ENCODE data around the gene GRK4.

The GRK4 gene

DNA sequence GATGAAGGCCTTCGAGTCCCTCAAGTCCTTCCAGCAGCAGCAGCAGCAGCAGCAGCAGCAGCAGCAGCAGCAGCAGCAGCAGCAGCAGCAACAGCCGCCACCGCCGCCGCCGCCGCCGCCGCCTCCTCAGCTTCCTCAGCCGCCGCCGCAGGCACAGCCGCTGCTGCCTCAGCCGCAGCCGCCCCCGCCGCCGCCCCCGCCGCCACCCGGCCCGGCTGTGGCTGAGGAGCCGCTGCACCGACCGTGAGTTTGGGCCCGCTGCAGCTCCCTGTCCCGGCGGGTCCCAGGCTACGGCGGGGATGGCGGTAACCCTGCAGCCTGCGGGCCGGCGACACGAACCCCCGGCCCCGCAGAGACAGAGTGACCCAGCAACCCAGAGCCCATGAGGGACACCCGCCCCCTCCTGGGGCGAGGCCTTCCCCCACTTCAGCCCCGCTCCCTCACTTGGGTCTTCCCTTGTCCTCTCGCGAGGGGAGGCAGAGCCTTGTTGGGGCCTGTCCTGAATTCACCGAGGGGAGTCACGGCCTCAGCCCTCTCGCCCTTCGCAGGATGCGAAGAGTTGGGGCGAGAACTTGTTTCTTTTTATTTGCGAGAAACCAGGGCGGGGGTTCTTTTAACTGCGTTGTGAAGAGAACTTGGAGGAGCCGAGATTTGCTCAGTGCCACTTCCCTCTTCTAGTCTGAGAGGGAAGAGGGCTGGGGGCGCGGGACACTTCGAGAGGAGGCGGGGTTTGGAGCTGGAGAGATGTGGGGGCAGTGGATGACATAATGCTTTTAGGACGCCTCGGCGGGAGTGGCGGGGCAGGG, 111.7 kb downstream of the GRK4 start:
- DNase-seq: peak; percentile 31 to 35

DNA sequence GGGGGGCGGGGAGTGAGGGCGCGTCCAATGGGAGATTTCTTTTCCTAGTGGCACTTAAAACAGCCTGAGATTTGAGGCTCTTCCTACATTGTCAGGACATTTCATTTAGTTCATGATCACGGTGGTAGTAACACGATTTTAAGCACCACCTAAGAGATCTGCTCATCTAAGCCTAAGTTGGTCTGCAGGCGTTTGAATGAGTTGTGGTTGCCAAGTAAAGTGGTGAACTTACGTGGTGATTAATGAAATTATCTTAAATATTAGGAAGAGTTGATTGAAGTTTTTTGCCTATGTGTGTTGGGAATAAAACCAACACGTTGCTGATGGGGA, 112.2 kb downstream of the GRK4 start:
- no peak for DNase-seq

DNA sequence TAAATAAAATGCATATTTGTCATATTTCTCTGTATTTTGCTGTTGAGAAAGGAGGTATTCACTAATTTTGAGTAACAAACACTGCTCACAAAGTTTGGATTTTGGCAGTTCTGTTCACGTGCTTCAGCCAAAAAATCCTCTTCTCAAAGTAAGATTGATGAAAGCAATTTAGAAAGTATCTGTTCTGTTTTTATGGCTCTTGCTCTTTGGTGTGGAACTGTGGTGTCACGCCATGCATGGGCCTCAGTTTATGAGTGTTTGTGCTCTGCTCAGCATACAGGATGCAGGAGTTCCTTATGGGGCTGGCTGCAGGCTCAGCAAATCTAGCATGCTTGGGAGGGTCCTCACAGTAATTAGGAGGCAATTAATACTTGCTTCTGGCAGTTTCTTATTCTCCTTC, 114.4 kb downstream of the GRK4 start:
- DNase-seq: no peak

DNA sequence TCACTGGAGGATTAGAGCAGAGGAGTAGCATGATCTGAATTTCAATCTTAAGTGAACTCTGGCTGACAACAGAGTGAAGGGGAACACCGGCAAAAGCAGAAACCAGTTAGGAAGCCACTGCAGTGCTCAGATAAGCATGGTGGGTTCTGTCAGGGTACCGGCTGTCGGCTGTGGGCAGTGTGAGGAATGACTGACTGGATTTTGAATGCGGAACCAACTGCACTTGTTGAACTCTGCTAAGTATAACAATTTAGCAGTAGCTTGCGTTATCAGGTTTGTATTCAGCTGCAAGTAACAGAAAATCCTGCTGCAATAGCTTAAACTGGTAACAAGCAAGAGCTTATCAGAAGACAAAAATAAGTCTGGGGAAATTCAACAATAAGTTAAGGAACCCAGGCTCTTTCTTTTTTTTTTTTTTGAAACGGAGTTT, 116.3 kb downstream of the GRK4 start:
- no peak for DNase-seq

DNA sequence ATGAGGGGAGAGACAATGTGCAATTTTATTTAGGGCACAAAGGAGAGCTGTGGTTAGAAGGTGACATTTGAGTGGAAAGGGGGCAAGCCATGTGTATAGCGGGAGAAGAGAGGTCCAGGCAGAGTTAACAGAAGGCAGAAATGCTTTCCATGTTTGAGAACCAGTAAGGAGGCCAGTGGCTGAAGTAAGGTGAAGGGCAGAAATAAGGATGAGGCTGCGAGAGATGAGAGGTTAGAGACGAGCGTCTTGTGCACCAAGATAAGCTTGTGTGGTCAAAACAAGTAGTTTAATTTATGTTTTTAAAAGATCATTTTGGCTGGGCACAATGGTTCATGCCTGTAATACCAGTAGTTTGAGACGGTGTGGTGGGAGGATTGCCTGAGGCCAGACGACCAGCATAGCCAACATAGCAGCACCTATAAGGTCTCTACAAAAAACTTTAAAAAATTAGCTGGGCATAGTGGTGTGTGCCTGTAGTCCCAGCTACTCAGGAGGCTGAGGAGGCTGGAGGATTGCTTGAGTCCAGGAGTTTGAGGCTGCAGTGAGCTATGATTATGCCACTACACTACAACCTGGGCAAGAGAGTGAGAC, 119.6 kb downstream of the GRK4 start:
- no peak for DNase-seq

DNA sequence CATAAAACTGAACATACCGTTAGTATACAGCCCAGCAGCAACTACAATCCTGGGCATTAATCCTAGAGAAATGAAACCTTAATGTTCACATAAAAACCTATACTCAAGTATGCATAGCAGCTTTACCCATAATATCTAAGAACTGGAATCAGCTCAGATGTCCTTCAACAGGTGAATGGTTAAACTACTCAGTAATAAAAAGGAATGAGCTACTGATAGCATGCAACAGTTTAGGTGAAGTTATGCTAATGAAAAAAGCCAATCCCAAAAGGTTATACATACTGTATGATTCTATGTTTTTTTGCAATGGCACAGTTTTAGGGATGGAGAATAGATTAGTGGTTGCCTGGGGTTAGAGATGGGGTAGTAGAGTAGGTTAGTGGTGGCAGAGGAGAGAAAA, 120.4 kb downstream of the GRK4 start:
- DNase-seq: no peak

DNA sequence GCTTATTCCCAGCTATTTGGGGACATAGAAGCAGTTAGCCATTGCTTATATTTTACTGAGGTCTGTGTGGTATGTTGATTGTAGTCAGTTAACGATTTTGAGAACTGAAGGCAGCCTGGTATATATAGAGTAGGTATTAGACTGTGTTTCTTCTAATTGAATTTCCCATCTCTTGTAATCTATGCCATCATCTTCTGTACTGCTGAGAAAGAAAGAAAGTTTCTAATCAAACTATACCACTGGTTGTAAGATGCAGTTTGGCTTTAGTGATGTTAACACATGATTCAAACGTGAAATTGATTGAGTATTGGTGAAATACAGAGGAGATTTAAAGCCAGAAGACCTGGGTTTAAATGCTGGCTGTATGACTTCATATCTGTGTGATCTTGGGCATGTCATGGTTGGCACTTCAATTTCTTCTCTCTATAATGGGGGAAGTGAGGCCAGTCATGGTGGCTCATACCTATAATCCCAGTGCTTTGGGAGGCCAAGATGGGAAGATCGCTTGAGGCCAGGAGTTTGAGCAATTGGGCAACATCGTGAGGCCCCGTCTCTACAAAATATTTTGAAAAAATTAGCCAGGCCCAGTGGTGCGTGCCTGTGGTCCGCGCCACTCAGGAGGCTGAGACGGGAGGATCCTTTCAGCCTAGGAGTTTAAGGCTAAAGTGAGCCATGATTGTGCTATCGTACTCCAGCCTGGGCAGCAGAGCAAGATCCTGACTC, 122.7 kb downstream of the GRK4 start:
- no peak for DNase-seq

DNA sequence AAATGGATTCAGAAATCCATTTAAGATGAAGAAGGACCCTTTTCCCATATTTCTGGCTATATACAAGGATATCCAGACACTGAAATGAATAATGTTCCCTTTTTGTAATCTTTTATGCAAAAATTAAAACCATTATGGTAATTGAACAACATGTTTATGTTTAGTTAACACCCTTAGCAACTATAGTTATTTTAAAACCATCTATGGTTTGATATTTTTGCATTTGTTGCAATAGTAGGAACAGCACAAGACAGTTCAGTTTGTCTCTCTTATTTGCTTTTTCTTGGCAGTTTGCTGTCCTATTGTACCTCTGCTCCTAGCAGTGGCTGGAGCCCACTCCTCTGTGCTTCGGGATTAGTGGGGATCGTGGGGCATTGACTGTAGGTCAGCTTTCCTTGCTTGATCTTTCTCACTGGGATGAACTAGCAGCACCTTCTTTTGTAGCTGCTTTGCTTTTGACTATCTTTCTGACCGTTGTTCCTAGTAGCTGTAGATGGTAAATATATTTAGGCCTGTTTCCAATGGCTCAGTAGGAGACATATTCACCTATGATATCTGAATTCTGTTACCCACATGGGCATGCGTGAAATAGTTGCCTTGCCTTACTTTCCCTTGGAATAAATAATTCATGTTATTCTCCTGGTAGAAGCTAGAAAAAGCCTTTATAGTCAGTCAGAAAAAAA, 123.9 kb downstream of the GRK4 start:
- no peak for DNase-seq

Measured in AML-193 (cell line).